WTC11 (cell line): ENCODE results near the gene ARHGEF10L. TPM values are rescaled to one million over a fixed set of nuclear protein-coding genes. Genes with fewer than 3 reads are reported as not detected.

Experiments
- ATAC-seq: fragments of 200-7000 bp; cut with Tn5 transposase; 2 replicates; pipeline ENCODE4 v1.10.0; 2021; ENCODE audit warnings: mild to moderate bottlenecking, moderate library complexity
- CTCF ChIA-PET: fragments of 300-600 bp; sonication (Branson Sonifier 250); formaldehyde crosslinking; loops from one replicate; lab custom pipeline; 2021; ENCODE audit warnings: antibody characterized with exemption; lab: Charles Lee
- POLR2A ChIA-PET: fragments of 350-600 bp; sonication (Branson Sonifier 250); formaldehyde crosslinking; loops from one replicate; lab custom pipeline; 2021; ENCODE audit warnings: antibody characterized with exemption; lab: Charles Lee
- DNase-seq: peaks from one replicate; pipeline ENCODE4 v3.0.0; 2021; ENCODE audit warnings: low spot score
- H3K27ac Mint-ChIP-seq: 2 replicates; pipeline ENCODE4 v1.8.0; 2021; ENCODE audit warnings: mixed read lengths
- H3K27me3 Mint-ChIP-seq: 2 replicates; pipeline ENCODE4 v1.8.0; 2021; ENCODE audit warnings: low read depth, mild to moderate bottlenecking, moderate library complexity, mixed read lengths
- H3K36me3 Mint-ChIP-seq: 2 replicates; pipeline ENCODE4 v1.8.0; 2021; ENCODE audit warnings: mixed read lengths
- H3K4me1 Mint-ChIP-seq: 2 replicates; pipeline ENCODE4 v1.8.0; 2022; ENCODE audit warnings: mixed read lengths
- H3K4me3 Mint-ChIP-seq: 2 replicates; pipeline ENCODE4 v1.8.0; 2021; ENCODE audit warnings: mild to moderate bottlenecking, moderate library complexity, mixed read lengths
- H3K9me3 Mint-ChIP-seq: 2 replicates; pipeline ENCODE4 v1.8.0; 2021; ENCODE audit warnings: mixed read lengths
- ELF4 ChIP-seq: sonication (generic); formaldehyde crosslinking; IDR thresholded peaks from 2 replicates; pipeline ENCODE4 v1.8.1; 2022; ENCODE audit warnings: low read depth, mild to moderate bottlenecking, moderate library complexity, missing genetic modification reagents
- EMX1 ChIP-seq: fragments of 250-450 bp; sonication (Bioruptor Pico); IDR thresholded peaks from 2 replicates; pipeline ENCODE4 v1.8.0; 2021; ENCODE audit warnings: mild to moderate bottlenecking
- ESRRA ChIP-seq: sonication (generic); formaldehyde crosslinking; IDR thresholded peaks from 2 replicates; pipeline ENCODE4 v1.8.1; 2022; ENCODE audit warnings: mild to moderate bottlenecking, missing genetic modification reagents, borderline replicate concordance
- GRHL2 ChIP-seq: fragments of 250-450 bp; sonication (Bioruptor Pico); IDR thresholded peaks from 2 replicates; pipeline ENCODE4 v1.8.0; 2022; ENCODE audit warnings: mild to moderate bottlenecking, moderate library complexity; ENCODE audit not compliant: insufficient replicate concordance, severe bottlenecking
- HMGA2 ChIP-seq: fragments of 250-450 bp; sonication (Bioruptor Pico); IDR thresholded peaks from 2 replicates; pipeline ENCODE4 v1.4.0; 2021; ENCODE audit warnings: mild to moderate bottlenecking, moderate library complexity
- JAZF1 ChIP-seq: fragments of 250-450 bp; sonication (Bioruptor Pico); IDR thresholded peaks from 2 replicates; pipeline ENCODE4 v1.9.0; 2021; ENCODE audit warnings: moderate library complexity, mild to moderate bottlenecking, inconsistent platforms
- JUN ChIP-seq: sonication (generic); formaldehyde crosslinking; IDR thresholded peaks from 2 replicates; pipeline ENCODE4 v1.8.0; 2023; ENCODE audit warnings: mild to moderate bottlenecking, missing genetic modification reagents
- KAT7 ChIP-seq: sonication (generic); formaldehyde crosslinking; IDR thresholded peaks from 2 replicates; pipeline ENCODE4 v1.8.1; 2023; ENCODE audit warnings: missing genetic modification reagents, mild to moderate bottlenecking, borderline replicate concordance
- MYBL2 ChIP-seq: sonication (generic); formaldehyde crosslinking; IDR thresholded peaks from 2 replicates; pipeline ENCODE4 v1.8.1; 2023; ENCODE audit warnings: mild to moderate bottlenecking, moderate library complexity, missing genetic modification reagents
- NFATC4 ChIP-seq: fragments of 250-450 bp; sonication (Bioruptor Pico); IDR thresholded peaks from 2 replicates; pipeline ENCODE4 v1.9.0; 2021; ENCODE audit warnings: mild to moderate bottlenecking
- PRDM15 ChIP-seq: sonication (generic); formaldehyde crosslinking; IDR thresholded peaks from 2 replicates; pipeline ENCODE4 v1.8.0; 2022; ENCODE audit warnings: missing genetic modification reagents
- PRRX2 ChIP-seq: fragments of 250-450 bp; sonication (Bioruptor Pico); IDR thresholded peaks from 2 replicates; pipeline ENCODE4 v1.8.0; 2021; ENCODE audit warnings: mild to moderate bottlenecking
- RORB ChIP-seq: fragments of 250-450 bp; sonication (Bioruptor Pico); IDR thresholded peaks from 2 replicates; pipeline ENCODE4 v1.9.0; 2021; ENCODE audit warnings: mild to moderate bottlenecking
- SMAD4 ChIP-seq: sonication (generic); formaldehyde crosslinking; IDR thresholded peaks from 2 replicates; pipeline ENCODE4 v1.8.0; 2022; ENCODE audit warnings: mild to moderate bottlenecking, missing genetic modification reagents
- SOX15 ChIP-seq: fragments of 250-450 bp; sonication (Bioruptor Pico); IDR thresholded peaks from 2 replicates; pipeline ENCODE4 v1.9.0; 2021; ENCODE audit warnings: mild to moderate bottlenecking
- ZMAT4 ChIP-seq: fragments of 250-450 bp; sonication (Bioruptor Pico); IDR thresholded peaks from 2 replicates; pipeline ENCODE4 v1.9.0; 2021; ENCODE audit warnings: mild to moderate bottlenecking
- ZNF219 ChIP-seq: sonication (generic); formaldehyde crosslinking; IDR thresholded peaks from 2 replicates; pipeline ENCODE4 v1.8.0; 2023; ENCODE audit warnings: missing genetic modification reagents, mild to moderate bottlenecking, borderline replicate concordance
- ZSCAN18 ChIP-seq: fragments of 250-450 bp; sonication (Bioruptor Pico); IDR thresholded peaks from 2 replicates; pipeline ENCODE4 v2.1.2; 2022; ENCODE audit warnings: mild to moderate bottlenecking, moderate library complexity
- total RNA-seq: library from RNA; stranded (reverse); gene quantifications from 3 replicates; pipeline ENCODE4 v1.2.3, GENCODE V29; 2021

Gene ARHGEF10L
- total RNA-seq, 1 experiment from 2014 or later, result 34.4 TPM

- TF ChIP-seq ZSCAN18 (no peak), PRDM15 (CRISPR knock-in tag) (no peak), SOX15 (CRISPR knock-in tag) (no peak), JAZF1 (no peak), JUN (CRISPR knock-in tag) (no peak), RORB (CRISPR knock-in tag) (no peak), GRHL2 (CRISPR knock-in tag) (no peak)
- TF ChIP-seq, all 79 proteins: peak for 0
Measured at GRCh38 chr1:17655922-17656321, 116.4 kb downstream of the ARHGEF10L start (continued).

- no peak overlapping the region for H3K4me3 Mint-ChIP-seq
- TF ChIP-seq PRRX2 (no peak), ELF4 (no peak), SMAD4 (CRISPR knock-in tag) (no peak), KAT7 (CRISPR knock-in tag) (no peak), ZNF219 (no peak), ESRRA (CRISPR knock-in tag) (no peak), NFATC4 (no peak), ZMAT4 (CRISPR knock-in tag) (no peak)
- TF ChIP-seq, all 79 proteins: peak for 0
- ChIA-PET CTCF (no interaction called here), POLR2A (no interaction called here)
- no peaks in the 10 kb centered on the region for H3K9me3 Mint-ChIP-seq
- peaks cover 28% of the 10 kb centered on the region for H3K36me3 Mint-ChIP-seq
- DNase-seq (no peak), ATAC-seq (no peak)
- no peaks in the 10 kb centered on the region for H3K4me1 Mint-ChIP-seq
- no peaks in the 10 kb centered on the region for H3K27me3 Mint-ChIP-seq
- H3K27ac Mint-ChIP-seq, result no peak overlapping the region
Measured at GRCh38 chr1:17657436-17657835, 117.9 kb downstream of the ARHGEF10L start.

GRCh38 chr1:17658837-17659236 lies 119.3 kb downstream of the ARHGEF10L start:
- no peak for DNase-seq
- CTCF ChIA-PET, result interaction anchor here (0.9 kb wide), 1 partner anchor 170 kb away, joined by 3 read pairs; no protein-coding TSS in a partner anchor
- TF ChIP-seq MYBL2 (no peak), HMGA2 (CRISPR knock-in tag) (no peak), EMX1 (CRISPR knock-in tag) (no peak)
- TF ChIP-seq, all 79 proteins: peak for 0
- ATAC-seq, result no peak
- POLR2A ChIA-PET, result no interaction called here
- Mint-ChIP-seq H3K4me1 (no peaks in the 10 kb centered on the region), H3K4me3 (no peak overlapping the region), H3K27me3 (no peaks in the 10 kb centered on the region), H3K9me3 (no peaks in the 10 kb centered on the region), H3K36me3 (peaks cover 32% of the 10 kb centered on the region), H3K27ac (peak overlapping the region; percentile 66; the same call in 1 of the 2 replicates)
